HepG2 (cell line): ENCODE results near the gene CNTN2. TPM values are rescaled to one million over a fixed set of nuclear protein-coding genes. Genes with fewer than 3 reads are reported as not detected.

ENCODE experiments used
- ATAC-seq: fragments of 200-7000 bp; cut with Tn5 transposase; 3 replicates; pipeline ENCODE4 v1.9.1; 2020; ENCODE audit warnings: mild to moderate bottlenecking, moderate library complexity
- BruUV-seq: library from RNA; stranded (reverse); fragments of 400-500 nt; replicated peaks from 2 replicates; lab custom pipeline; 2021; lab: Mats Ljungman, UMichigan
- CTCF ChIA-PET: fragments of 300-600 bp; formaldehyde crosslinking; extraction: SDS; loops from one replicate; lab custom pipeline; 2021; ENCODE audit warnings: low total read pairs, inconsistent platforms, low intra/inter-chr PET ratio; lab: Yijun Ruan, JAX
- POLR2A ChIA-PET: fragments of 350-600 bp; sonication (Branson Sonifier 250); formaldehyde crosslinking; loops from one replicate; lab custom pipeline; 2020; ENCODE audit warnings: antibody characterized with exemption, inconsistent platforms; lab: Yijun Ruan, JAX
- DNase-seq: peaks from one replicate; pipeline ENCODE4 v3.0.0-alpha.2; 2015; ENCODE audit warnings: low spot score
- FAIRE-seq: peaks from 3 replicates; lab custom pipeline; 2011; peaks lifted over from hg19 to GRCh38; lab: Jason Lieb, UNC
- H2AFZ ChIP-seq: one replicate; pipeline ENCODE4 v1.6.1; 2011; ENCODE audit warnings: low read length, inconsistent platforms
- H3K27ac ChIP-seq: fragments of 300-600 bp; 3 replicates; pipeline ENCODE4 v1.8.0; 2011; ENCODE audit warnings: mixed run types, mild to moderate bottlenecking, mixed read lengths, low read length, inconsistent platforms; ENCODE audit not compliant: insufficient read depth; ENCODE audit errors: extremely low read length
- H3K27me3 ChIP-seq, 2 experiments: fragments of 200-600 bp in 1 of 2; 2 replicates in 1 of 2; 3 replicates in 1 of 2; pipeline versions ENCODE4 v1.6.0 to v1.8.0; 2011; ENCODE audit warnings: low read length in 2 of 2, mild to moderate bottlenecking in 2 of 2, moderate library complexity in 2 of 2, inconsistent platforms in 1 of 2; ENCODE audit not compliant: insufficient read depth in 2 of 2, control insufficient read depth in 1 of 2
- H3K36me3 ChIP-seq, 2 experiments: fragments of 200-600 bp in 1 of 2; replicated peaks in 1 of 2; 2 replicates in 1 of 2; 3 replicates in 1 of 2; pipeline versions ENCODE4 v1.5.1 to v1.8.0; 2011; ENCODE audit warnings: low read length in 2 of 2, inconsistent platforms in 1 of 2; ENCODE audit not compliant: insufficient read depth in 2 of 2, control insufficient read depth in 1 of 2
- H3K4me1 ChIP-seq: 2 replicates; pipeline ENCODE4 v1.5.1; 2012; ENCODE audit warnings: low read length, inconsistent platforms; ENCODE audit not compliant: insufficient read depth
- H3K4me2 ChIP-seq: 2 replicates; pipeline ENCODE4 v1.6.0; 2011; ENCODE audit warnings: low read depth, low read length, inconsistent platforms
- H3K4me3 ChIP-seq, 3 experiments: fragments of 200-600 bp in 1 of 3; sonication (generic), shearing (Covaris generic) in 1 of 3; replicated peaks in 1 of 3; 2 replicates each; pipeline ENCODE4 v1.5.1; 2011 to 2016; ENCODE audit warnings: low read length in 3 of 3, inconsistent platforms in 2 of 3, low read depth in 2 of 3, mild to moderate bottlenecking in 2 of 3, control low read depth in 1 of 3, mixed read lengths in 1 of 3; ENCODE audit not compliant: insufficient read depth in 1 of 3
- H3K79me2 ChIP-seq: one replicate; pipeline ENCODE4 v1.6.1; 2011; ENCODE audit warnings: low read length, inconsistent platforms; ENCODE audit not compliant: insufficient read depth
- H3K9ac ChIP-seq: 2 replicates; pipeline ENCODE4 v1.6.0; 2011; ENCODE audit warnings: mild to moderate bottlenecking, low read depth, low read length, inconsistent platforms; ENCODE audit not compliant: insufficient read depth
- H3K9me3 ChIP-seq: 2 replicates; pipeline ENCODE4 v1.5.1; 2012; ENCODE audit warnings: mild to moderate bottlenecking, low read length
- H4K20me1 ChIP-seq: 2 replicates; pipeline ENCODE4 v1.6.0; 2011; ENCODE audit warnings: inconsistent platforms, mild to moderate bottlenecking, low read length, moderate library complexity; ENCODE audit not compliant: insufficient read depth
- ARNT2 ChIP-seq: sonication (generic); formaldehyde crosslinking; IDR thresholded peaks from 2 replicates; pipeline ENCODE4 v1.8.0; 2022; ENCODE audit warnings: mild to moderate bottlenecking, low read depth, missing genetic modification reagents, moderate library complexity
- CENPX ChIP-seq: sonication (generic); formaldehyde crosslinking; IDR thresholded peaks from 2 replicates; pipeline ENCODE4 v1.9.0; 2021; ENCODE audit warnings: mild to moderate bottlenecking, missing genetic modification reagents, moderate library complexity
- ETV5 ChIP-seq: IDR thresholded peaks from 2 replicates; pipeline ENCODE4 v1.6.1; 2018; ENCODE audit warnings: missing biosample characterization, missing genetic modification reagents, inconsistent platforms, borderline replicate concordance
- FOXP1 ChIP-seq, 2 experiments: fragments of 450-650 bp in 1 of 2; IDR thresholded peaks; 2 replicates each; pipeline ENCODE4 v1.6.1; 2017 to 2018; ENCODE audit warnings: antibody characterized with exemption in 1 of 2
- RXRB ChIP-seq: IDR thresholded peaks from 2 replicates; pipeline ENCODE4 v1.6.1; 2016; ENCODE audit warnings: borderline replicate concordance, missing genetic modification reagents, missing compliant biosample characterization
- SYNCRIP ChIP-seq: fragments of 200-400 bp; formaldehyde crosslinking; IDR thresholded peaks from 2 replicates; pipeline ENCODE4 v1.6.1; 2018; ENCODE audit warnings: mild to moderate bottlenecking, low read depth, low read length; ENCODE audit not compliant: insufficient read depth
- U2AF2 ChIP-seq: fragments of 200-400 bp; formaldehyde crosslinking; IDR thresholded peaks from 2 replicates; pipeline ENCODE4 v1.6.1; 2017; ENCODE audit warnings: low read depth, mild to moderate bottlenecking, low read length
- ZBTB42 ChIP-seq: sonication (generic); formaldehyde crosslinking; IDR thresholded peaks from 2 replicates; pipeline ENCODE4 v1.5.0; 2020; ENCODE audit warnings: mild to moderate bottlenecking, missing genetic modification reagents
- ZIK1 ChIP-seq: sonication (generic); formaldehyde crosslinking; IDR thresholded peaks from 2 replicates; pipeline ENCODE4 v1.5.0; 2020; ENCODE audit warnings: mild to moderate bottlenecking, low read depth, missing genetic modification reagents, borderline replicate concordance
- ZNF678 ChIP-seq: sonication (generic); formaldehyde crosslinking; IDR thresholded peaks from 2 replicates; pipeline ENCODE4 v1.4.0; 2020; ENCODE audit warnings: mild to moderate bottlenecking, missing genetic modification reagents
- WGBS: methylation state at CpG from one replicate; pipeline ENCODE4 v1.1.6; 2017; ENCODE audit warnings: low lambda C conversion rate; 5-methylcytosine and 5-hydroxymethylcytosine counted together
- in situ Hi-C: cut with HindIII; loops from 2 replicates; pipeline ENCODE4 v1.10.0; 2017; ENCODE audit warnings: low pct_unique_long_range_greater_than_20kb; ENCODE audit not compliant: extremely low pct_ligation_motif_present
- intact Hi-C: fragments of 100-400 bp; cut with micrococcal nuclease; formaldehyde crosslinking; loops from one replicate; pipeline ENCODE4 v1.10.0; 2022; ENCODE audit not compliant: unreplicated experiment
- polyA plus RNA-seq, 8 experiments: library from polyadenylated mRNA; depleted of rRNA in 3 of 8; stranded (reverse) in 7 of 8; unstranded in 1 of 8; fragments of >200 nt; fragmentation: Illumina TruSeq in 4 of 8; extraction: Trizol in 4 of 8; gene quantifications; 2 replicates each; pipeline versions ENCODE4 v1.2.1 to v1.2.3, GENCODE V29; 2011 to 2016; ENCODE audit warnings: low read depth in 4 of 8, missing spikeins in 1 of 8, mixed read lengths in 1 of 8; ENCODE audit not compliant: insufficient read depth in 1 of 8
- total RNA-seq, 5 experiments: library from RNA; depleted of rRNA; stranded (reverse); fragments of >200 nt; fragmentation: Illumina TruSeq; extraction: Trizol; gene quantifications; 2 replicates each; pipeline ENCODE4 v1.2.3, GENCODE V29; 2016; ENCODE audit warnings: low read depth in 1 of 5
- TF ChIP-seq, protein P1 (sequence below): sonication (generic); formaldehyde crosslinking; IDR thresholded peaks from 2 replicates; pipeline ENCODE4 v1.5.1; 2020; ENCODE audit warnings: missing genetic modification reagents, mild to moderate bottlenecking, borderline replicate concordance
- TF ChIP-seq, protein P2 (sequence below): sonication (generic); formaldehyde crosslinking; IDR thresholded peaks from 2 replicates; pipeline ENCODE4 v1.4.0; 2020; ENCODE audit warnings: mild to moderate bottlenecking, missing genetic modification reagents, borderline replicate concordance
- TF ChIP-seq, protein P3 (sequence below): sonication (generic); formaldehyde crosslinking; IDR thresholded peaks from 2 replicates; pipeline ENCODE4 v1.8.0; 2022; ENCODE audit warnings: mild to moderate bottlenecking, missing genetic modification reagents
- TF ChIP-seq, protein P4 (sequence below): sonication (generic); formaldehyde crosslinking; IDR thresholded peaks from 2 replicates; pipeline ENCODE4 v1.5.0; 2020; ENCODE audit warnings: mild to moderate bottlenecking, missing genetic modification reagents

The CNTN2 gene
- total and polyA plus RNA-seq, 2 of the 13 experiments (the other 11 are each of a cell fraction or from before 2014, with no cell fraction given) = not detected

DNA sequence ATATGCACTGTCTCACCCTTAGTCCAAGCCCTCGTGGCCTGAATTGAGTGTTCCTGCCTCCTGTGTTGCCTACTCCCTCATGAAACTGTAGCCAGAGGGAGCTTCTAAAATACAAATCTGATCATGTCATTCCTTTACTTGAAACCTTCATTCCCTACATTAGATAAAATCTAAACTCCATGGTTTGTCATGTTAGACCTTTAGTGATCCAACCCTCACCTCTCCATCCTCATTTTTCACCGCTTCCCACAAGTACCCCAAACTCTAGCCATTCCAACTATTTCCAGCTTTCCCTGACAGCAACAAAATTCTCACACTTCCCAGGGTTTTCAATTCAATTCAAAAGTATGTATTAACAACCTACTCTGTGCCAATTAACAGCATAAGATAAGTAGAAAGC lies 18.3 kb upstream of the CNTN2 start:
- Histone ChIP-seq H4K20me1 (no peaks in the 10 kb centered on the region), H3K4me1 (no peaks in the 10 kb centered on the region), H2AFZ (no peak overlapping the region), H3K9ac (no peak overlapping the region), H3K36me3 (no peaks in the 10 kb centered on the region), H3K79me2 (no peaks in the 10 kb centered on the region), H3K9me3 (no peaks in the 10 kb centered on the region), H3K4me2 (no peak overlapping the region), H3K27me3 (peaks cover 6 to 55% of the 10 kb centered on the region in 2 experiments; a peak in 4 of 5 replicates), H3K27ac (no peak overlapping the region), H3K4me3 (no peak overlapping the region)
- ChIA-PET CTCF (no interaction called here), POLR2A (no interaction called here)
- WGBS = 24% methylated on average over 2 of the region's 2 CpGs
- intact Hi-C loops = no loop called here
- in situ Hi-C loops = no loop called here
- no peak for ATAC-seq
- FAIRE-seq = no peak
- no peak for DNase-seq
- BruUV-seq = no TSS peak
- TF ChIP-seq SYNCRIP = no peak
- TF ChIP-seq, protein P1, sequence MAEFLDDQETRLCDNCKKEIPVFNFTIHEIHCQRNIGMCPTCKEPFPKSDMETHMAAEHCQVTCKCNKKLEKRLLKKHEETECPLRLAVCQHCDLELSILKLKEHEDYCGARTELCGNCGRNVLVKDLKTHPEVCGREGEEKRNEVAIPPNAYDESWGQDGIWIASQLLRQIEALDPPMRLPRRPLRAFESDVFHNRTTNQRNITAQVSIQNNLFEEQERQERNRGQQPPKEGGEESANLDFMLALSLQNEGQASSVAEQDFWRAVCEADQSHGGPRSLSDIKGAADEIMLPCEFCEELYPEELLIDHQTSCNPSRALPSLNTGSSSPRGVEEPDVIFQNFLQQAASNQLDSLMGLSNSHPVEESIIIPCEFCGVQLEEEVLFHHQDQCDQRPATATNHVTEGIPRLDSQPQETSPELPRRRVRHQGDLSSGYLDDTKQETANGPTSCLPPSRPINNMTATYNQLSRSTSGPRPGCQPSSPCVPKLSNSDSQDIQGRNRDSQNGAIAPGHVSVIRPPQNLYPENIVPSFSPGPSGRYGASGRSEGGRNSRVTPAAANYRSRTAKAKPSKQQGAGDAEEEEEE (CRISPR knock-in tag) = no peak
- TF ChIP-seq U2AF2 = no peak
- no peak for TF ChIP-seq ARNT2 (CRISPR knock-in tag)
- TF ChIP-seq ZBTB42 (CRISPR knock-in tag) = no peak
- TF ChIP-seq, protein P2, sequence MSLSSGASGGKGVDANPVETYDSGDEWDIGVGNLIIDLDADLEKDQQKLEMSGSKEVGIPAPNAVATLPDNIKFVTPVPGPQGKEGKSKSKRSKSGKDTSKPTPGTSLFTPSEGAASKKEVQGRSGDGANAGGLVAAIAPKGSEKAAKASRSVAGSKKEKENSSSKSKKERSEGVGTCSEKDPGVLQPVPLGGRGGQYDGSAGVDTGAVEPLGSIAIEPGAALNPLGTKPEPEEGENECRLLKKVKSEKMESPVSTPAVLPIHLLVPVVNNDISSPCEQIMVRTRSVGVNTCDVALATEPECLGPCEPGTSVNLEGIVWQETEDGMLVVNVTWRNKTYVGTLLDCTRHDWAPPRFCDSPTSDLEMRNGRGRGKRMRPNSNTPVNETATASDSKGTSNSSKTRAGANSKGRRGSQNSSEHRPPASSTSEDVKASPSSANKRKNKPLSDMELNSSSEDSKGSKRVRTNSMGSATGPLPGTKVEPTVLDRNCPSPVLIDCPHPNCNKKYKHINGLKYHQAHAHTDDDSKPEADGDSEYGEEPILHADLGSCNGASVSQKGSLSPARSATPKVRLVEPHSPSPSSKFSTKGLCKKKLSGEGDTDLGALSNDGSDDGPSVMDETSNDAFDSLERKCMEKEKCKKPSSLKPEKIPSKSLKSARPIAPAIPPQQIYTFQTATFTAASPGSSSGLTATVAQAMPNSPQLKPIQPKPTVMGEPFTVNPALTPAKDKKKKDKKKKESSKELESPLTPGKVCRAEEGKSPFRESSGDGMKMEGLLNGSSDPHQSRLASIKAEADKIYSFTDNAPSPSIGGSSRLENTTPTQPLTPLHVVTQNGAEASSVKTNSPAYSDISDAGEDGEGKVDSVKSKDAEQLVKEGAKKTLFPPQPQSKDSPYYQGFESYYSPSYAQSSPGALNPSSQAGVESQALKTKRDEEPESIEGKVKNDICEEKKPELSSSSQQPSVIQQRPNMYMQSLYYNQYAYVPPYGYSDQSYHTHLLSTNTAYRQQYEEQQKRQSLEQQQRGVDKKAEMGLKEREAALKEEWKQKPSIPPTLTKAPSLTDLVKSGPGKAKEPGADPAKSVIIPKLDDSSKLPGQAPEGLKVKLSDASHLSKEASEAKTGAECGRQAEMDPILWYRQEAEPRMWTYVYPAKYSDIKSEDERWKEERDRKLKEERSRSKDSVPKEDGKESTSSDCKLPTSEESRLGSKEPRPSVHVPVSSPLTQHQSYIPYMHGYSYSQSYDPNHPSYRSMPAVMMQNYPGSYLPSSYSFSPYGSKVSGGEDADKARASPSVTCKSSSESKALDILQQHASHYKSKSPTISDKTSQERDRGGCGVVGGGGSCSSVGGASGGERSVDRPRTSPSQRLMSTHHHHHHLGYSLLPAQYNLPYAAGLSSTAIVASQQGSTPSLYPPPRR (CRISPR knock-in tag) = no peak
- TF ChIP-seq FOXP1 (IDR thresholded peaks at IDR 0.05) = no peak
- no peak for TF ChIP-seq FOXP1 (CRISPR knock-in tag; IDR thresholded peaks at IDR 0.05)
- no peak for TF ChIP-seq RXRB (CRISPR knock-in tag)
- no peak for TF ChIP-seq ETV5 (CRISPR knock-in tag)
- TF ChIP-seq, protein P3, sequence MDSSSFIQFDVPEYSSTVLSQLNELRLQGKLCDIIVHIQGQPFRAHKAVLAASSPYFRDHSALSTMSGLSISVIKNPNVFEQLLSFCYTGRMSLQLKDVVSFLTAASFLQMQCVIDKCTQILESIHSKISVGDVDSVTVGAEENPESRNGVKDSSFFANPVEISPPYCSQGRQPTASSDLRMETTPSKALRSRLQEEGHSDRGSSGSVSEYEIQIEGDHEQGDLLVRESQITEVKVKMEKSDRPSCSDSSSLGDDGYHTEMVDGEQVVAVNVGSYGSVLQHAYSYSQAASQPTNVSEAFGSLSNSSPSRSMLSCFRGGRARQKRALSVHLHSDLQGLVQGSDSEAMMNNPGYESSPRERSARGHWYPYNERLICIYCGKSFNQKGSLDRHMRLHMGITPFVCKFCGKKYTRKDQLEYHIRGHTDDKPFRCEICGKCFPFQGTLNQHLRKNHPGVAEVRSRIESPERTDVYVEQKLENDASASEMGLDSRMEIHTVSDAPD (CRISPR knock-in tag) = no peak
- no peak for TF ChIP-seq ZIK1 (CRISPR knock-in tag)
- TF ChIP-seq, protein P4, sequence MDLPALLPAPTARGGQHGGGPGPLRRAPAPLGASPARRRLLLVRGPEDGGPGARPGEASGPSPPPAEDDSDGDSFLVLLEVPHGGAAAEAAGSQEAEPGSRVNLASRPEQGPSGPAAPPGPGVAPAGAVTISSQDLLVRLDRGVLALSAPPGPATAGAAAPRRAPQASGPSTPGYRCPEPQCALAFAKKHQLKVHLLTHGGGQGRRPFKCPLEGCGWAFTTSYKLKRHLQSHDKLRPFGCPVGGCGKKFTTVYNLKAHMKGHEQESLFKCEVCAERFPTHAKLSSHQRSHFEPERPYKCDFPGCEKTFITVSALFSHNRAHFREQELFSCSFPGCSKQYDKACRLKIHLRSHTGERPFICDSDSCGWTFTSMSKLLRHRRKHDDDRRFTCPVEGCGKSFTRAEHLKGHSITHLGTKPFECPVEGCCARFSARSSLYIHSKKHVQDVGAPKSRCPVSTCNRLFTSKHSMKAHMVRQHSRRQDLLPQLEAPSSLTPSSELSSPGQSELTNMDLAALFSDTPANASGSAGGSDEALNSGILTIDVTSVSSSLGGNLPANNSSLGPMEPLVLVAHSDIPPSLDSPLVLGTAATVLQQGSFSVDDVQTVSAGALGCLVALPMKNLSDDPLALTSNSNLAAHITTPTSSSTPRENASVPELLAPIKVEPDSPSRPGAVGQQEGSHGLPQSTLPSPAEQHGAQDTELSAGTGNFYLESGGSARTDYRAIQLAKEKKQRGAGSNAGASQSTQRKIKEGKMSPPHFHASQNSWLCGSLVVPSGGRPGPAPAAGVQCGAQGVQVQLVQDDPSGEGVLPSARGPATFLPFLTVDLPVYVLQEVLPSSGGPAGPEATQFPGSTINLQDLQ (CRISPR knock-in tag) = no peak
- TF ChIP-seq ZNF678 (CRISPR knock-in tag) = no peak
- no peak for TF ChIP-seq CENPX (CRISPR knock-in tag)
